CD4-positive, alpha-beta T cell treated with Interleukin-2 at 100 ng/mL for 4 hours (primary cell): ENCODE results near the gene MKNK2.
"Not testable (repeated sequence)": the region's sequence is repeated elsewhere in the genome, so short reads cannot be mapped to it uniquely, and the experiment has no call there.

Experiments
- DNase-seq: peaks from one replicate; pipeline ENCODE4 v3.0.0-alpha.2; 2020; ENCODE audit warnings: low spot score

Gene MKNK2

GRCh38 chr19:2050991-2051772, at the start of gene MKNK2:
Gene MKNK2 (minus strand): TSS chr19:2051244. CDS start chr19:2050851, 393 bp downstream.
- DNase-seq, result peak; percentile 92

GRCh38 chr19:2100719-2101061, 49.6 kb upstream of the MKNK2 start:
- DNase-seq, result no peak

- DNase-seq, result no peak
Observed at GRCh38 chr19:2099937-2100718, 49.1 kb upstream of the MKNK2 start.

- DNase-seq, result no peak
Observed at GRCh38 chr19:2099054-2099501, 48.0 kb upstream of the MKNK2 start.

GRCh38 chr19:2097886-2098327, 46.9 kb upstream of the MKNK2 start:
- no peak for DNase-seq

GRCh38 chr19:2097203-2097885, 46.3 kb upstream of the MKNK2 start:
- peak; percentile 52 for DNase-seq

- peak; percentile 99 for DNase-seq
Observed at GRCh38 chr19:2096480-2097202, 45.6 kb upstream of the MKNK2 start, which contains the start of gene IZUMO4. Gene IZUMO4 (plus strand): TSS chr19:2096915. CDS start chr19:2096946, 31 bp downstream.

GRCh38 chr19:2096034-2096479, 45.0 kb upstream of the MKNK2 start, which contains the start of gene MOB3A:
Gene MOB3A (minus strand): TSS chr19:2096326. CDS start chr19:2078560, 17,766 bp downstream.
- DNase-seq, result peak; percentile 86

GRCh38 chr19:2091926-2092525, 41.0 kb upstream of the MKNK2 start:
- not testable (repeated sequence) for DNase-seq

GRCh38 chr19:2089727-2090053, 38.6 kb upstream of the MKNK2 start:
- DNase-seq, result no peak

GRCh38 chr19:2089001-2089711, 38.1 kb upstream of the MKNK2 start:
- DNase-seq, result no peak

GRCh38 chr19:2087621-2088100, 36.6 kb upstream of the MKNK2 start:
- DNase-seq, result peak; percentile 36

- DNase-seq, result peak; percentile 32
Observed at GRCh38 chr19:2086695-2087620, 35.9 kb upstream of the MKNK2 start.

GRCh38 chr19:2084993-2085720, 34.1 kb upstream of the MKNK2 start:
- DNase-seq, result peak; percentile 96

GRCh38 chr19:2083174-2083854, 32.3 kb upstream of the MKNK2 start:
- DNase-seq, result peak; percentile 76

GRCh38 chr19:2081873-2082810, 31.1 kb upstream of the MKNK2 start:
- DNase-seq, result peak; percentile 53
